ENCODE results near the gene ESAM.
A peak's percentile ranks its signal among the peaks of the same experiment; 100 is the strongest.

Gene ESAM

GRCh38 chr11:124727474-124727873 is 34.6 kb downstream of the ESAM start:
- no peak for DNase-seq

GRCh38 chr11:124725719-124726105 is 36.4 kb downstream of the ESAM start:
- DNase-seq, result no peak

GRCh38 chr11:124724979-124725718 is 36.9 kb downstream of the ESAM start:
- no peak for DNase-seq

GRCh38 chr11:124722176-124722575 is 39.9 kb downstream of the ESAM start:
- DNase-seq, result no peak

GRCh38 chr11:124719534-124719933 is 42.6 kb downstream of the ESAM start:
- DNase-seq, result no peak

GRCh38 chr11:124718801-124719200 is 43.3 kb downstream of the ESAM start:
- no peak for DNase-seq

GRCh38 chr11:124717786-124718651 is 44.1 kb downstream of the ESAM start:
- DNase-seq, result peak; percentile 27

GRCh38 chr11:124717421-124717785 is 44.7 kb downstream of the ESAM start:
- no peak for DNase-seq

- no peak for DNase-seq
Measured at GRCh38 chr11:124716591-124716990, 45.5 kb downstream of the ESAM start.

GRCh38 chr11:124712392-124712791 is 49.7 kb downstream of the ESAM start:
- no peak for DNase-seq

GRCh38 chr11:124707829-124708228 is 54.3 kb downstream of the ESAM start:
- DNase-seq, result no peak
